ENCODE measurements around the gene PRMT6. TPM values are rescaled to one million over a fixed set of nuclear protein-coding genes. Genes with fewer than 3 reads are reported as not detected.

Gene PRMT6
- total RNA-seq, 1 experiment from 2014 or later, result 44.7 TPM

Other genes with a start within 250 kb of the PRMT6 start
- 3.7 and 5.4 TPM in 2 replicates for gene NTNG1, start 84.4 kb downstream of the PRMT6 start, total RNA-seq (2014; rRNA removed; shearing (Covaris generic))

Data from H7 (cell line).